Measurements from ENCODE around the gene SNRPA. TPM values are rescaled to one million over a fixed set of nuclear protein-coding genes. Genes with fewer than 3 reads are reported as not detected.
A peak's percentile ranks its signal among the peaks of the same experiment; 100 is the strongest.

SNRPA gene
- total and polyA plus RNA-seq, 2 of the 13 experiments (the other 11 are each of a cell fraction or from before 2014, with no cell fraction given) = 59.6 to 162 TPM

- TF ChIP-seq ZNF275 (CRISPR knock-in tag; IDR thresholded peaks at IDR 0.05; ENCODE audit: borderline replicate concordance) (no peak), ZNF331 (CRISPR knock-in tag; IDR thresholded peaks at IDR 0.05) (0 out of 2 replicates have a peak, but pooled peaks have one; percentile 18), ZNF691 (CRISPR knock-in tag; IDR thresholded peaks at IDR 0.05; ENCODE audit: borderline replicate concordance, low read depth) (0 out of 2 replicates have a peak, but pooled peaks have one; percentile 33), ZUFSP (CRISPR knock-in tag; IDR thresholded peaks at IDR 0.05; ENCODE audit: borderline replicate concordance) (no peak), FOXM1 (CRISPR knock-in tag; IDR thresholded peaks at IDR 0.05) (no peak), ATF2 (CRISPR knock-in tag; IDR thresholded peaks at IDR 0.05) (no peak), ZNF740 (CRISPR knock-in tag; IDR thresholded peaks at IDR 0.05) (peak; percentile 85), SMAD3 (CRISPR knock-in tag; IDR thresholded peaks at IDR 0.05) (no peak), DZIP1 (CRISPR knock-in tag; IDR thresholded peaks at IDR 0.05) (no peak), SOX5 (CRISPR knock-in tag; IDR thresholded peaks at IDR 0.05; ENCODE audit: borderline replicate concordance) (no peak), CBX5 (CRISPR knock-in tag; IDR thresholded peaks at IDR 0.05; ENCODE audit: borderline replicate concordance) (0 out of 2 replicates have a peak, but pooled peaks have one; percentile 17), NCOA1 (CRISPR knock-in tag; IDR thresholded peaks at IDR 0.05) (no peak), ZBTB1 (CRISPR knock-in tag; IDR thresholded peaks at IDR 0.05; ENCODE audit: borderline replicate concordance) (no peak), ZNF20 (CRISPR knock-in tag; IDR thresholded peaks at IDR 0.05) (no peak), TOE1 (CRISPR knock-in tag; IDR thresholded peaks at IDR 0.05) (no peak), ADNP (CRISPR knock-in tag; IDR thresholded peaks at IDR 0.05) (no peak), ZHX1 (CRISPR knock-in tag; IDR thresholded peaks at IDR 0.05; ENCODE audit: low read depth) (no peak), SSRP1 (CRISPR knock-in tag; IDR thresholded peaks at IDR 0.05) (no peak), IKZF1 (IDR thresholded peaks at IDR 0.05) (no peak)
Observed at GRCh38 chr19:40702337-40703012, 48.5 kb upstream of the SNRPA start (continued).

Data from HepG2 (cell line).